HepG2 (cell line): Measurements from ENCODE around the gene IQSEC1. TPM values are rescaled to one million over a fixed set of nuclear protein-coding genes. Genes with fewer than 3 reads are reported as not detected.

Experiments
- ATAC-seq: fragments of 200-7000 bp; cut with Tn5 transposase; 3 replicates; pipeline ENCODE4 v1.9.1; 2020; ENCODE audit warnings: mild to moderate bottlenecking, moderate library complexity
- BruUV-seq: library from RNA; stranded (reverse); fragments of 400-500 nt; replicated peaks from 2 replicates; lab custom pipeline; 2021; lab: Mats Ljungman, UMichigan
- CTCF ChIA-PET: fragments of 300-600 bp; formaldehyde crosslinking; extraction: SDS; loops from one replicate; lab custom pipeline; 2021; ENCODE audit warnings: low total read pairs, inconsistent platforms, low intra/inter-chr PET ratio; lab: Yijun Ruan, JAX
- POLR2A ChIA-PET: fragments of 350-600 bp; sonication (Branson Sonifier 250); formaldehyde crosslinking; loops from one replicate; lab custom pipeline; 2020; ENCODE audit warnings: antibody characterized with exemption, inconsistent platforms; lab: Yijun Ruan, JAX
- DNase-seq: peaks from one replicate; pipeline ENCODE4 v3.0.0-alpha.2; 2015; ENCODE audit warnings: low spot score
- FAIRE-seq: peaks from 3 replicates; lab custom pipeline; 2011; peaks lifted over from hg19 to GRCh38; lab: Jason Lieb, UNC
- H2AFZ ChIP-seq: one replicate; pipeline ENCODE4 v1.6.1; 2011; ENCODE audit warnings: low read length, inconsistent platforms
- H3K27ac ChIP-seq: fragments of 300-600 bp; 3 replicates; pipeline ENCODE4 v1.8.0; 2011; ENCODE audit warnings: mixed run types, mild to moderate bottlenecking, mixed read lengths, low read length, inconsistent platforms; ENCODE audit not compliant: insufficient read depth; ENCODE audit errors: extremely low read length
- H3K27me3 ChIP-seq, 2 experiments: fragments of 200-600 bp in 1 of 2; 2 replicates in 1 of 2; 3 replicates in 1 of 2; pipeline versions ENCODE4 v1.6.0 to v1.8.0; 2011; ENCODE audit warnings: low read length in 2 of 2, mild to moderate bottlenecking in 2 of 2, moderate library complexity in 2 of 2, inconsistent platforms in 1 of 2; ENCODE audit not compliant: insufficient read depth in 2 of 2, control insufficient read depth in 1 of 2
- H3K36me3 ChIP-seq, 2 experiments: fragments of 200-600 bp in 1 of 2; replicated peaks in 1 of 2; 2 replicates in 1 of 2; 3 replicates in 1 of 2; pipeline versions ENCODE4 v1.5.1 to v1.8.0; 2011; ENCODE audit warnings: low read length in 2 of 2, inconsistent platforms in 1 of 2; ENCODE audit not compliant: insufficient read depth in 2 of 2, control insufficient read depth in 1 of 2
- H3K4me1 ChIP-seq: 2 replicates; pipeline ENCODE4 v1.5.1; 2012; ENCODE audit warnings: low read length, inconsistent platforms; ENCODE audit not compliant: insufficient read depth
- H3K4me2 ChIP-seq: 2 replicates; pipeline ENCODE4 v1.6.0; 2011; ENCODE audit warnings: low read depth, low read length, inconsistent platforms
- H3K4me3 ChIP-seq, 3 experiments: fragments of 200-600 bp in 1 of 3; sonication (generic), shearing (Covaris generic) in 1 of 3; replicated peaks in 1 of 3; 2 replicates each; pipeline ENCODE4 v1.5.1; 2011 to 2016; ENCODE audit warnings: low read length in 3 of 3, inconsistent platforms in 2 of 3, low read depth in 2 of 3, mild to moderate bottlenecking in 2 of 3, control low read depth in 1 of 3, mixed read lengths in 1 of 3; ENCODE audit not compliant: insufficient read depth in 1 of 3
- H3K79me2 ChIP-seq: one replicate; pipeline ENCODE4 v1.6.1; 2011; ENCODE audit warnings: low read length, inconsistent platforms; ENCODE audit not compliant: insufficient read depth
- H3K9ac ChIP-seq: 2 replicates; pipeline ENCODE4 v1.6.0; 2011; ENCODE audit warnings: mild to moderate bottlenecking, low read depth, low read length, inconsistent platforms; ENCODE audit not compliant: insufficient read depth
- H3K9me3 ChIP-seq: 2 replicates; pipeline ENCODE4 v1.5.1; 2012; ENCODE audit warnings: mild to moderate bottlenecking, low read length
- H4K20me1 ChIP-seq: 2 replicates; pipeline ENCODE4 v1.6.0; 2011; ENCODE audit warnings: inconsistent platforms, mild to moderate bottlenecking, low read length, moderate library complexity; ENCODE audit not compliant: insufficient read depth
- CAMTA2 ChIP-seq: sonication (generic); formaldehyde crosslinking; IDR thresholded peaks from 2 replicates; pipeline ENCODE4 v1.4.0; 2020; ENCODE audit warnings: mild to moderate bottlenecking, missing genetic modification reagents, borderline replicate concordance
- CREB1 ChIP-seq, 2 experiments: fragments of 450-650 bp in 1 of 2; IDR thresholded peaks; 2 replicates each; pipeline ENCODE4 v1.6.1; 2016 to 2017; ENCODE audit warnings: control low read depth in 1 of 2, mild to moderate bottlenecking in 1 of 2, missing compliant biosample characterization in 1 of 2, missing genetic modification characterization in 1 of 2
- NFRKB ChIP-seq: fragments of 450-650 bp; IDR thresholded peaks from 2 replicates; pipeline ENCODE4 v1.6.1; 2017
- RBM39 ChIP-seq: fragments of 200-400 bp; formaldehyde crosslinking; IDR thresholded peaks from one replicate; pipeline ENCODE4 v1.6.1; 2018; ENCODE audit warnings: antibody characterized with exemption, mild to moderate bottlenecking, low read depth, low read length; ENCODE audit not compliant: poor library complexity, severe bottlenecking
- STAG1 ChIP-seq: sonication (generic); formaldehyde crosslinking; IDR thresholded peaks from 2 replicates; pipeline ENCODE4 v1.4.0; 2020; ENCODE audit warnings: missing genetic modification reagents
- ZC3H4 ChIP-seq: sonication (generic); formaldehyde crosslinking; IDR thresholded peaks from 2 replicates; pipeline ENCODE4 v1.4.0; 2020; ENCODE audit warnings: missing genetic modification reagents, borderline replicate concordance
- ZNF543 ChIP-seq: sonication (generic); formaldehyde crosslinking; IDR thresholded peaks from 2 replicates; pipeline ENCODE4 v1.4.0; 2020; ENCODE audit warnings: mild to moderate bottlenecking, missing genetic modification reagents
- ZSCAN9 ChIP-seq: IDR thresholded peaks from 2 replicates; pipeline ENCODE4 v1.6.1; 2016; ENCODE audit warnings: borderline replicate concordance
- WGBS: methylation state at CpG from one replicate; pipeline ENCODE4 v1.1.6; 2017; ENCODE audit warnings: low lambda C conversion rate; 5-methylcytosine and 5-hydroxymethylcytosine counted together
- in situ Hi-C: cut with HindIII; loops from 2 replicates; pipeline ENCODE4 v1.10.0; 2017; ENCODE audit warnings: low pct_unique_long_range_greater_than_20kb; ENCODE audit not compliant: extremely low pct_ligation_motif_present
- intact Hi-C: fragments of 100-400 bp; cut with micrococcal nuclease; formaldehyde crosslinking; loops from one replicate; pipeline ENCODE4 v1.10.0; 2022; ENCODE audit not compliant: unreplicated experiment
- polyA plus RNA-seq, 8 experiments: library from polyadenylated mRNA; depleted of rRNA in 3 of 8; stranded (reverse) in 7 of 8; unstranded in 1 of 8; fragments of >200 nt; fragmentation: Illumina TruSeq in 4 of 8; extraction: Trizol in 4 of 8; gene quantifications; 2 replicates each; pipeline versions ENCODE4 v1.2.1 to v1.2.3, GENCODE V29; 2011 to 2016; ENCODE audit warnings: low read depth in 4 of 8, missing spikeins in 1 of 8, mixed read lengths in 1 of 8; ENCODE audit not compliant: insufficient read depth in 1 of 8
- total RNA-seq, 5 experiments: library from RNA; depleted of rRNA; stranded (reverse); fragments of >200 nt; fragmentation: Illumina TruSeq; extraction: Trizol; gene quantifications; 2 replicates each; pipeline ENCODE4 v1.2.3, GENCODE V29; 2016; ENCODE audit warnings: low read depth in 1 of 5
- TF ChIP-seq, protein P1 (sequence below): sonication (generic); formaldehyde crosslinking; conservative IDR thresholded peaks from 2 replicates; pipeline ENCODE4 v1.8.1; 2023; ENCODE audit warnings: missing genetic modification reagents
- TF ChIP-seq, protein P2 (sequence below): sonication (generic); formaldehyde crosslinking; IDR thresholded peaks from 2 replicates; pipeline ENCODE4 v1.4.0; 2020; ENCODE audit warnings: missing genetic modification reagents, mild to moderate bottlenecking, borderline replicate concordance
- TF ChIP-seq, protein P3 (sequence below): sonication (generic); formaldehyde crosslinking; IDR thresholded peaks from 2 replicates; pipeline ENCODE4 v1.4.0; 2020; ENCODE audit warnings: missing genetic modification reagents
- TF ChIP-seq, protein P4 (sequence below): IDR thresholded peaks from 2 replicates; pipeline ENCODE4 v1.6.1; 2016; ENCODE audit warnings: mild to moderate bottlenecking, missing biosample characterization, missing genetic modification reagents

The IQSEC1 gene
- total and polyA plus RNA-seq, 2 of the 13 experiments (the other 11 are each of a cell fraction or from before 2014, with no cell fraction given) = 17.4 to 20.2 TPM

DNA sequence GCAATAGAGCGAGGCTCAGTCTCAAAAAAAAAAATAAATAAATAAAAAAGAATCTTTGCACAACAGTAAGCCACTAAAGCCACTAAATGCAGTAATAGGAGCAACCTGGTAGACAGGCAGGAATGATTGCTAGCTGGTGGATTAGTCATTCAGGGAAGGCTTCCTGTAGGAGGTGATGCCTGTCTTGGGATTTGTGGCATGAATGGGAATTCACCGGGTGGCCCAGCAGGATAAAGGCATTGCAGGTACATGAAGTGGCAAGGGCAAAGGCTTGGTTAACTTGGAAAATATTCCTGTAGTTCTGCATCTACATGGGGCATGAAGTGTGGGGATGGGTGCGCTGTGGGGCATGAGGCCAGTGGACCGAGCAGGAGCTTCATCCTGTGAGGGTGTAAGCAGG lies 94.5 kb downstream of the IQSEC1 start:
- DNase-seq = no peak
- H3K27ac ChIP-seq = no peak overlapping the region
- H3K79me2 ChIP-seq = no peaks in the 10 kb centered on the region
- no peak for FAIRE-seq
- H3K9ac ChIP-seq = no peak overlapping the region
- ChIA-PET POLR2A (no interaction called here), CTCF (no interaction called here)
- intact Hi-C loops (no loop called here), in situ Hi-C loops (no loop called here)
- TF ChIP-seq ZSCAN9 = no peak
- H2AFZ ChIP-seq = no peak overlapping the region
- peaks cover 22% of the 10 kb centered on the region for H3K4me1 ChIP-seq
- 94% methylated on average over 4 of the region's 4 CpGs for WGBS
- H3K36me3 ChIP-seq = peaks cover 0 to 3% of the 10 kb centered on the region in 2 experiments; a peak in 1 of 5 replicates
- no peaks in the 10 kb centered on the region for H3K9me3 ChIP-seq
- ATAC-seq = no peak
- no peak overlapping the region for H3K4me3 ChIP-seq
- H4K20me1 ChIP-seq = peaks cover 3% of the 10 kb centered on the region; the same call in 1 of the 2 replicates
- no peak overlapping the region for H3K4me2 ChIP-seq
- BruUV-seq = no TSS peak
- H3K27me3 ChIP-seq = no peaks in the 10 kb centered on the region

DNA sequence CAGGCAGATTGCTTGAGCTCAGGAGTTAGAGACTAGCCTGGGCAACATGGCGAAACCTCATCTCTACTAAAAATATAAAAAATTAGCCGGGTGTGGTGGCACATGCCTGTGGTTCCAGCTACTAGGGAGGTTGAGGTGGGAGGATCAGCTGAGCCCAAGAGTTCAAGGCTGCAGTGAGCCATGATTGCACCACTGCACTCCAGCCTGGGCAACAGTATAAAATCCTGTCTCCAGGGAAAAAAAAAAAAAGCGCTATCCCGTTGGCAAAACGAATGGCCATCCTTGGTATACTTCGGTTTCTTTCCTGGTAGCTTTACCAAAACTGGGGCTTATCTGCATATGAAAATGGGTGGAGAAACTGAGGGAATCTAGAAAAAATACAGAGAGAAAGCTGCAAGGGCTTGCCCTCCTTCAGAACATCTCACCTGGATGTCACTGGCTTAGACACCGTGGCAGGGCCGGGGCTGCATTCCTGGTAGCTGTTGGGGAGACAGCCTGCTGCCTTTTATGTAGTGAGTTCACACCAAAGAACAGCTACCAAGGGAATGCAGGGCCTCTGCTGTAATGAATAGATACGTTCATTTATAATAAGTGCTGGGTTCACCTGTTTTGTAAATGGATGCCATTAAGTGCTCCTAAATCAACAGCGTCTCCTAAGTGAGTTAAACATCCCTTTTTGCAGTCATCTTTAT lies 96.0 kb downstream of the IQSEC1 start:
- H3K79me2 ChIP-seq = no peaks in the 10 kb centered on the region
- WGBS = 56% methylated on average over 10 of the region's 10 CpGs
- FAIRE-seq = no peak
- H2AFZ ChIP-seq = no peak overlapping the region
- no peaks in the 10 kb centered on the region for H3K27me3 ChIP-seq
- DNase-seq = peak; percentile 30
- intact Hi-C loops (no loop called here), in situ Hi-C loops (no loop called here)
- no peak overlapping the region for H3K4me3 ChIP-seq
- CTCF ChIA-PET = no interaction called here
- H3K36me3 ChIP-seq = peaks cover 0 to 3% of the 10 kb centered on the region in 2 experiments; a peak in 2 of 5 replicates
- ATAC-seq = peak; percentile 52; the same call in 2 of the 3 replicates
- peaks cover 17% of the 10 kb centered on the region for H3K4me1 ChIP-seq
- no peaks in the 10 kb centered on the region for H4K20me1 ChIP-seq
- peak overlapping the region; percentile 37 for H3K27ac ChIP-seq
- no peak overlapping the region for H3K4me2 ChIP-seq
- no peaks in the 10 kb centered on the region for H3K9me3 ChIP-seq
- no peak overlapping the region for H3K9ac ChIP-seq
- BruUV-seq = no TSS peak
- POLR2A ChIA-PET = interaction anchor here (1.5 to 1.9 kb wide), 2 partner anchors 11 to 13 kb away, joined by 11 to 13 read pairs; no protein-coding TSS in a partner anchor
- TF ChIP-seq NFRKB (no peak), CAMTA2 (CRISPR knock-in tag) (no peak), ZC3H4 (CRISPR knock-in tag) (no peak), CREB1 (IDR thresholded peaks at IDR 0.05) (no peak), CREB1 (CRISPR knock-in tag; IDR thresholded peaks at IDR 0.05) (no peak), ZNF543 (CRISPR knock-in tag) (no peak), STAG1 (no peak), RBM39 (no peak)
- TF ChIP-seq, protein P1, sequence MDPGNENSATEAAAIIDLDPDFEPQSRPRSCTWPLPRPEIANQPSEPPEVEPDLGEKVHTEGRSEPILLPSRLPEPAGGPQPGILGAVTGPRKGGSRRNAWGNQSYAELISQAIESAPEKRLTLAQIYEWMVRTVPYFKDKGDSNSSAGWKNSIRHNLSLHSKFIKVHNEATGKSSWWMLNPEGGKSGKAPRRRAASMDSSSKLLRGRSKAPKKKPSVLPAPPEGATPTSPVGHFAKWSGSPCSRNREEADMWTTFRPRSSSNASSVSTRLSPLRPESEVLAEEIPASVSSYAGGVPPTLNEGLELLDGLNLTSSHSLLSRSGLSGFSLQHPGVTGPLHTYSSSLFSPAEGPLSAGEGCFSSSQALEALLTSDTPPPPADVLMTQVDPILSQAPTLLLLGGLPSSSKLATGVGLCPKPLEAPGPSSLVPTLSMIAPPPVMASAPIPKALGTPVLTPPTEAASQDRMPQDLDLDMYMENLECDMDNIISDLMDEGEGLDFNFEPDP (CRISPR knock-in tag) = no peak
- TF ChIP-seq, protein P2, sequence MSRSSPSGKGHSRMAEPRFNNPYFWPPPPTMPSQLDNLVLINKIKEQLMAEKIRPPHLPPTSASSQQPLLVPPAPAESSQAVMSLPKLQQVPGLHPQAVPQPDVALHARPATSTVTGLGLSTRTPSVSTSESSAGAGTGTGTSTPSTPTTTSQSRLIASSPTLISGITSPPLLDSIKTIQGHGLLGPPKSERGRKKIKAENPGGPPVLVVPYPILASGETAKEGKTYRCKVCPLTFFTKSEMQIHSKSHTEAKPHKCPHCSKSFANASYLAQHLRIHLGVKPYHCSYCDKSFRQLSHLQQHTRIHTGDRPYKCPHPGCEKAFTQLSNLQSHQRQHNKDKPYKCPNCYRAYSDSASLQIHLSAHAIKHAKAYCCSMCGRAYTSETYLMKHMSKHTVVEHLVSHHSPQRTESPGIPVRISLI (CRISPR knock-in tag) = peak; percentile 64; the same call in 1 of the 2 replicates
- TF ChIP-seq, protein P3, sequence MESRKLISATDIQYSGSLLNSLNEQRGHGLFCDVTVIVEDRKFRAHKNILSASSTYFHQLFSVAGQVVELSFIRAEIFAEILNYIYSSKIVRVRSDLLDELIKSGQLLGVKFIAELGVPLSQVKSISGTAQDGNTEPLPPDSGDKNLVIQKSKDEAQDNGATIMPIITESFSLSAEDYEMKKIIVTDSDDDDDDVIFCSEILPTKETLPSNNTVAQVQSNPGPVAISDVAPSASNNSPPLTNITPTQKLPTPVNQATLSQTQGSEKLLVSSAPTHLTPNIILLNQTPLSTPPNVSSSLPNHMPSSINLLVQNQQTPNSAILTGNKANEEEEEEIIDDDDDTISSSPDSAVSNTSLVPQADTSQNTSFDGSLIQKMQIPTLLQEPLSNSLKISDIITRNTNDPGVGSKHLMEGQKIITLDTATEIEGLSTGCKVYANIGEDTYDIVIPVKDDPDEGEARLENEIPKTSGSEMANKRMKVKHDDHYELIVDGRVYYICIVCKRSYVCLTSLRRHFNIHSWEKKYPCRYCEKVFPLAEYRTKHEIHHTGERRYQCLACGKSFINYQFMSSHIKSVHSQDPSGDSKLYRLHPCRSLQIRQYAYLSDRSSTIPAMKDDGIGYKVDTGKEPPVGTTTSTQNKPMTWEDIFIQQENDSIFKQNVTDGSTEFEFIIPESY = 0 out of 2 replicates have a peak, but pooled peaks have one; percentile 9
- TF ChIP-seq, protein P4, sequence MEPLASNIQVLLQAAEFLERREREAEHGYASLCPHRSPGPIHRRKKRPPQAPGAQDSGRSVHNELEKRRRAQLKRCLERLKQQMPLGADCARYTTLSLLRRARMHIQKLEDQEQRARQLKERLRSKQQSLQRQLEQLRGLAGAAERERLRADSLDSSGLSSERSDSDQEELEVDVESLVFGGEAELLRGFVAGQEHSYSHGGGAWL (CRISPR knock-in tag) = no peak
